Ovary (tissue), 9 donors: ENCODE data around the gene HLA-DQB1. TPM values are rescaled to one million over a fixed set of nuclear protein-coding genes. Genes with fewer than 3 reads are reported as not detected.
A peak's percentile ranks its signal among the peaks of the same experiment; 100 is the strongest.

ENCODE experiments used
- DNase-seq, 5 donors: peaks; one replicate each; pipeline ENCODE4 v3.0.0-alpha.2; 2019 to 2020
- H3K27ac ChIP-seq, 2 donors: fragments of 200-600 bp; one replicate each; pipeline versions ENCODE4 v1.5.1 to v1.8.0; 2019 to 2022
- H3K27me3 ChIP-seq: fragments of 200-600 bp; one replicate; pipeline ENCODE4 v1.8.0; 2022
- H3K36me3 ChIP-seq: fragments of 200-600 bp; sonication (generic); one replicate; pipeline ENCODE4 v1.5.1; 2019
- H3K4me1 ChIP-seq: one replicate; pipeline ENCODE4 v1.8.1; 2013; ENCODE audit warnings: mild to moderate bottlenecking, moderate library complexity; ENCODE audit not compliant: insufficient read depth
- H3K4me3 ChIP-seq: fragments of 200-600 bp; sonication (generic); one replicate; pipeline ENCODE4 v1.5.1; 2017
- H3K9me3 ChIP-seq, 2 donors: fragments of 200-600 bp in 1 of 2; sonication (generic) in 1 of 2; one replicate each; pipeline versions ENCODE4 v1.5.1 to v1.8.1; 2013 to 2019; ENCODE audit warnings: mild to moderate bottlenecking in 1 of 2, moderate library complexity in 1 of 2
- EP300 ChIP-seq: sonication (generic); formaldehyde crosslinking; IDR thresholded peaks from one replicate; pipeline ENCODE4 v1.6.1; 2017; ENCODE audit warnings: antibody characterized with exemption
- POLR2A ChIP-seq: fragments of 450-650 bp; IDR thresholded peaks from one replicate; pipeline ENCODE4 v1.6.1; 2017; ENCODE audit warnings: antibody characterized with exemption, mild to moderate bottlenecking, moderate library complexity
- WGBS, 3 donors: extraction: QIAGEN DNeasy Blood & Tissue Kit in 1 of 3; methylation state at CpG; one replicate each; pipeline versions ENCODE4 v1.1.5 to v1.1.7; 2013 to 2017; 5-methylcytosine and 5-hydroxymethylcytosine counted together
- intact Hi-C, 4 donors: fragments of 100-400 bp; cut with DNase I; formaldehyde crosslinking; loops; one replicate each; pipeline versions ENCODE4 v1.11.0 to v1.15.1; 2022 to 2023
- polyA plus RNA-seq, 2 donors: library from polyadenylated mRNA; stranded (reverse); fragments of 200-250 nt in 1 of 2; fragments of 350-450 nt in 1 of 2; fragmentation: Illumina TruSeq in 1 of 2; extraction: RNeasy Lipid Tissue Mini Kit (QIAGEN cat#74804) in 1 of 2; gene quantifications; one replicate each; pipeline ENCODE4 v1.2.3, GENCODE V29; 2013 to 2014
- total RNA-seq, 7 donors: library from RNA; depleted of rRNA in 2 of 7; stranded (reverse); fragments of >200 nt in 2 of 7; fragmentation: NEBNext Ultra II Directional in 3 of 7; extraction: Animal tissue kit (Norgen Biotek cat#: 25700) in 3 of 7; gene quantifications; one replicate each; pipeline versions ENCODE4 v1.1.0 to v1.2.4, GENCODE V29; 2016 to 2023
- TF ChIP-seq, protein P1 (sequence below), 3 donors: fragments of 450-650 bp in 2 of 3; fragments of 200-600 bp in 1 of 3; IDR thresholded peaks; one replicate each; pipeline versions ENCODE4 v1.5.1 to v1.8.0; 2016 to 2022; ENCODE audit warnings: antibody characterized with exemption in 3 of 3, mild to moderate bottlenecking in 1 of 3
- donor health status: DM: no; HTN: no; CAD: no; lungs with moderate emphysema.
- donor health status: DM: no; HTN: no; CAD: no.
- donor health status: Bipolar disorder and iron deficiency.
- donor health status: DM: yes; HTN: yes; CAD: no.
- donor health status: DM: no; HTN: no; CAD: no.
- donor health status: DM: yes; HTN: yes; CAD: no.

Gene HLA-DQB1
- total and polyA plus RNA-seq, 9 donors = 0.36 to 28.5 (median 7.7) TPM

DNA sequence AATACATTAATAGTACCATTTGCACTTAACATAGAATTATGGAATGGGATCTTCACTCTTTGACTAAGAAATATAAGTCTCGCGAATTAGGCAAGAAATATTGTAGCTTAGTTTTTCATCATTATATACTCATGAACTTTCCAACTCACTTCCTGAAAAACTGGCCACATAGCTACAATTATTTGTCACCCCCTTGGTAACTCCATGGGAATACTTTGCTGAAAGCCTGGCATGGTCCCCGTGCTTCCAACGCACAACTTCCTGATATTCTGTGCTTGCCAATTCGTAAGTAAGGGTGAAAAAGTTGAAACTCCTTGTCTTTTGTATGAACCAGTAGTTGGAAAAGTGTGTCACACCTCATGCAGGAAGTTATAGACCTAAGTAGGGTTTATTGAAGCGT is 53.0 kb downstream of the HLA-DQB1 start:
- Histone ChIP-seq H3K36me3 (no peaks in the 10 kb centered on the region), H3K9me3 (no peaks in the 10 kb centered on the region), H3K4me3 (no peak overlapping the region), H3K4me1 (no peaks in the 10 kb centered on the region), H3K27ac (no peak overlapping the region), H3K27me3 (no peaks in the 10 kb centered on the region)
- 23 to 63% (median 33%) methylated on average over 6 of the region's 6 CpGs for WGBS, 3 donors
- intact Hi-C loops = no loop called here
- DNase-seq = no peak
- TF ChIP-seq, protein P1, sequence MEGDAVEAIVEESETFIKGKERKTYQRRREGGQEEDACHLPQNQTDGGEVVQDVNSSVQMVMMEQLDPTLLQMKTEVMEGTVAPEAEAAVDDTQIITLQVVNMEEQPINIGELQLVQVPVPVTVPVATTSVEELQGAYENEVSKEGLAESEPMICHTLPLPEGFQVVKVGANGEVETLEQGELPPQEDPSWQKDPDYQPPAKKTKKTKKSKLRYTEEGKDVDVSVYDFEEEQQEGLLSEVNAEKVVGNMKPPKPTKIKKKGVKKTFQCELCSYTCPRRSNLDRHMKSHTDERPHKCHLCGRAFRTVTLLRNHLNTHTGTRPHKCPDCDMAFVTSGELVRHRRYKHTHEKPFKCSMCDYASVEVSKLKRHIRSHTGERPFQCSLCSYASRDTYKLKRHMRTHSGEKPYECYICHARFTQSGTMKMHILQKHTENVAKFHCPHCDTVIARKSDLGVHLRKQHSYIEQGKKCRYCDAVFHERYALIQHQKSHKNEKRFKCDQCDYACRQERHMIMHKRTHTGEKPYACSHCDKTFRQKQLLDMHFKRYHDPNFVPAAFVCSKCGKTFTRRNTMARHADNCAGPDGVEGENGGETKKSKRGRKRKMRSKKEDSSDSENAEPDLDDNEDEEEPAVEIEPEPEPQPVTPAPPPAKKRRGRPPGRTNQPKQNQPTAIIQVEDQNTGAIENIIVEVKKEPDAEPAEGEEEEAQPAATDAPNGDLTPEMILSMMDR (IDR thresholded peaks at IDR 0.05) = no peak

DNA sequence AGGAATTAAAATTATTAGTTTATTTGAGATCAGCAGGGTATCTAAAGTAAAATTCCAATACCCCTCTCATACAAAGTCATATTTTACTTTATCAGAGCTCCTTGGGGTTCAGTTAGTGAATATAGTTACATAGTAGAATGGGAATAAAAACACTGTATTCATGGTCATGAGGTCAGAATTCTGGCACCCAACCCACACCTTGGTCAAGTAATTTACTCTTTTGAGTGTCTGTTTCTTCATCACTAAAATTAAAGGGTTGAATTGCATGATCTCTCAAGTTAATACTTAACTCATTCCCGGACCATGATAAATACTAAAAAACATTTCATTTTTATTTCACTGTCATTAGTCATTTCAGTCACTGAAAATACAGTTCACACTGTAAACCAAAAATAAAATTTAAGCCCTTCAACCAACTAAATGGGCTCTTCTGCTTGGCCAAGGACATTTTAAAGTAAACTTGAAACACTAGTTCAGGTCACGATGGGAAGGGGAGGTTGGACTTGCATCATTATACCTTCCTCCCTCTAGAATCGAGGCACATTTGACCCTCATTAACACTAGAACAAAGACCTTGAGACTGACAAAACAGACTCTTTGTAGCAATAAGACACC is 55.7 kb downstream of the HLA-DQB1 start:
- Histone ChIP-seq H3K27ac (no peak overlapping the region), H3K9me3 (no peaks in the 10 kb centered on the region), H3K4me3 (no peak overlapping the region), H3K4me1 (no peaks in the 10 kb centered on the region), H3K27me3 (no peaks in the 10 kb centered on the region), H3K36me3 (no peaks in the 10 kb centered on the region)
- DNase-seq = no peak
- no peak for TF ChIP-seq POLR2A
- TF ChIP-seq, protein P1 (IDR thresholded peaks at IDR 0.05) = no peak
- TF ChIP-seq EP300 = no peak
- WGBS, 3 donors = 18 to 32% (median 19%) methylated on average over 3 of the region's 3 CpGs
- intact Hi-C loops = no loop called here

DNA sequence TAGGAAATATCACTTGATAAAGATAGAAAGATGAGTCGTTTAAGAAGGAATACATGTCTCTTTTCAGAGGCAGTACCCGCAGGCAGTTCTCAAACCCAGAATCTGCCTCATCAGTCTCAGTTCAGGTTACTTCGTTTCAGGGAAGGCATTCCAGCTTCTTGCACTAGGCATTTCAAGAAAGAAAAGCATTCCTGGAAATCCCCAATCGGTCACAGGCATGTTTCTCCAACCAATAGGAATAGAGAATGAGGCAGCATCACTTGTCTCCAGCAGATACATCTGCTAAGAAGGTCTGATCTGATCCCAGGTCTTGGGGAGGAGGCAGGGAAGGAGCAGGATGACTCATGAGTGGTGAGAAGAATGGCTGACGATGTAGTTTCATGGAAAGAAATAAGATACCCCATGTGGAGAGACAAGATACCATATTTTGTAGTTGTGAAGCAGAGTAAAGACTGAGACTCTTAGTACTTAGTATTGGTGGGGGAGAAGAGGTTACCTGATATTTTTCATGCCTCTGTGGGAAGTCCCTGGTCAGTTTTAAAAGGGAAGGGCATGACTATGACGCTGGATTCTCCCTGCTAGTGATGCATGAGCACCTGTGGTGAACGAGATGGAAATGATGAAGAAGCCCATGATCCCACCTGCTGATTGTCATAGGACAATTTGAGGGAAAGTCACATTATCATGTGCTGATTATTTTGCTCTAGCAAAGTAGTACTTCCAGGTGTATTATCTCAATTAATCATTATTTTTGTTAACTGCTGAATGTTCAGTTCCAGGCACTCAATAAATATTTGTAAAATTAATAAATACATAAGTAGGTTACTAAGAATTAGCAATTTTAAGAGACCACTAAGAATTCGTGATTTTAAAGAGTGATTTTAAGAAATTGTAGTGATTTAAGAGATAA is 56.5 kb downstream of the HLA-DQB1 start:
- no peaks in the 10 kb centered on the region for H3K9me3 ChIP-seq
- DNase-seq = peak in 2 of 5 donors; percentile 16 to 31
- H3K4me3 ChIP-seq = no peak overlapping the region
- WGBS, 3 donors = 12 to 23% (median 15%) methylated on average over 8 of the region's 8 CpGs
- no peak overlapping the region for H3K27ac ChIP-seq
- H3K27me3 ChIP-seq = no peaks in the 10 kb centered on the region
- H3K36me3 ChIP-seq = no peaks in the 10 kb centered on the region
- H3K4me1 ChIP-seq = no peaks in the 10 kb centered on the region
- intact Hi-C loops = no loop called here
- no peak for TF ChIP-seq EP300
- TF ChIP-seq, protein P1 (IDR thresholded peaks at IDR 0.05) = no peak
- no peak for TF ChIP-seq POLR2A

Other genes with a start within 250 kb of the HLA-DQB1 start
- 100 to 1,000 TPM in 5 of 7 donors, 10 to 100 TPM in 2; 19.5 to 262 (median 130) TPM for gene HLA-DRA, start 226.8 kb downstream of the HLA-DQB1 start, total RNA-seq
- 1,000 to 10,000 TPM in 1 of 2 donors, 100 to 1,000 TPM in 1; 118 to 1,131 TPM for gene HLA-DRA, start 226.8 kb downstream of the HLA-DQB1 start, polyA plus RNA-seq
- 100 to 1,000 TPM in 1 of 7 donors, 10 to 100 TPM in 4, under 1 TPM in 2; 0.72 to 113 (median 16.5) TPM for gene HLA-DRB5, start 136.4 kb downstream of the HLA-DQB1 start, total RNA-seq
- gene HLA-DRB5, start 136.4 kb downstream of the HLA-DQB1 start, polyA plus RNA-seq = 10 to 100 TPM in 1 of 2 donors, under 1 TPM in 1; 0.41 to 61.4 TPM
- 100 to 1,000 TPM in 2 of 7 donors, 10 to 100 TPM in 5; 16.4 to 136 (median 62.1) TPM for gene HLA-DRB1, start 76.8 kb downstream of the HLA-DQB1 start, total RNA-seq
- 10 to 100 TPM; 47.9 to 95.9 TPM for gene HLA-DRB1, start 76.8 kb downstream of the HLA-DQB1 start, polyA plus RNA-seq
- 10 to 100 TPM in 4 of 7 donors, 1 to 10 TPM in 2, under 1 TPM in 1; 0.72 to 20.9 (median 10.1) TPM for gene HLA-DQA1, start 29.3 kb downstream of the HLA-DQB1 start, total RNA-seq
- 10 to 100 TPM; 10.8 to 44.8 TPM for gene HLA-DQA1, start 29.3 kb downstream of the HLA-DQB1 start, polyA plus RNA-seq
- gene HLA-DQA2, start 74.7 kb upstream of the HLA-DQB1 start, total RNA-seq = 1 to 10 TPM in 2 of 7 donors, under 1 TPM in 2, not detected in 3; 0.66 to 4.4 (median 1.2) TPM
- 10 to 100 TPM in 1 of 2 donors, not detected in 1; 29.3 TPM for gene HLA-DQA2, start 74.7 kb upstream of the HLA-DQB1 start, polyA plus RNA-seq
- gene HLA-DQB2, start 96.9 kb upstream of the HLA-DQB1 start, total RNA-seq = 1 to 10 TPM in 2 of 7 donors, under 1 TPM in 3, not detected in 2; 0.33 to 3.7 (median 0.66) TPM
- 1 to 10 TPM in 1 of 2 donors, not detected in 1; 3.1 TPM for gene HLA-DQB2, start 96.9 kb upstream of the HLA-DQB1 start, polyA plus RNA-seq
- 1 to 10 TPM in 2 of 7 donors, under 1 TPM in 4, not detected in 1; 0.28 to 4.6 (median 0.73) TPM for gene HLA-DOB, start 150.3 kb upstream of the HLA-DQB1 start, total RNA-seq
- 1 to 10 TPM in 1 of 2 donors, under 1 TPM in 1; 0.24 to 1.6 TPM for gene HLA-DOB, start 150.3 kb upstream of the HLA-DQB1 start, polyA plus RNA-seq
- 10 to 100 TPM in 6 of 7 donors, 1 to 10 TPM in 1; 8.9 to 23.8 (median 18.6) TPM for gene TAP2, start 172.1 kb upstream of the HLA-DQB1 start, total RNA-seq
- gene TAP2, start 172.1 kb upstream of the HLA-DQB1 start, polyA plus RNA-seq = 10 to 100 TPM; 13.9 to 16.5 TPM
- 10 to 100 TPM; 28.9 to 44.8 (median 36.0) TPM for gene PSMB8, start 177.4 kb upstream of the HLA-DQB1 start, total RNA-seq
- gene PSMB8, start 177.4 kb upstream of the HLA-DQB1 start, polyA plus RNA-seq = 100 to 1,000 TPM in 1 of 2 donors, 10 to 100 TPM in 1; 62.2 to 103 TPM
- gene TAP1, start 187.0 kb upstream of the HLA-DQB1 start, total RNA-seq = 10 to 100 TPM; 17.7 to 30.7 (median 23.3) TPM
- gene TAP1, start 187.0 kb upstream of the HLA-DQB1 start, polyA plus RNA-seq = 10 to 100 TPM; 22.7 to 48.4 TPM
- 10 to 100 TPM in 6 of 7 donors, 1 to 10 TPM in 1; 9.5 to 28.3 (median 20.4) TPM for gene PSMB9, start 187.5 kb upstream of the HLA-DQB1 start, total RNA-seq
- 10 to 100 TPM; 23.6 to 30.7 TPM for gene PSMB9, start 187.5 kb upstream of the HLA-DQB1 start, polyA plus RNA-seq